Mesodermal cell (in vitro differentiated cells): ENCODE results near the gene GGTLC1. TPM values are rescaled to one million over a fixed set of nuclear protein-coding genes. Genes with fewer than 3 reads are reported as not detected.

Experiments used
- H3K27ac ChIP-seq: 2 replicates; pipeline ENCODE4 v1.7.0; 2013; ENCODE audit warnings: mild to moderate bottlenecking, low read depth, low read length, moderate library complexity; ENCODE audit not compliant: severe bottlenecking
- H3K36me3 ChIP-seq: 2 replicates; pipeline ENCODE4 v1.7.1; 2013; ENCODE audit warnings: mild to moderate bottlenecking, low read length, moderate library complexity; ENCODE audit not compliant: control insufficient read depth, insufficient read depth
- H3K4me1 ChIP-seq: one replicate; pipeline ENCODE4 v1.7.1; 2013; ENCODE audit warnings: mild to moderate bottlenecking, low read length; ENCODE audit not compliant: insufficient read depth, control insufficient read depth, poor library complexity, severe bottlenecking
- H3K4me3 ChIP-seq: 2 replicates; pipeline ENCODE4 v1.7.0; 2013; ENCODE audit warnings: low read length, control low read depth, mild to moderate bottlenecking; ENCODE audit not compliant: insufficient read depth, poor library complexity, severe bottlenecking; ENCODE audit errors: extremely low read depth
- H3K9me3 ChIP-seq: 2 replicates; pipeline ENCODE4 v1.7.1; 2013; ENCODE audit warnings: mild to moderate bottlenecking, low read length, moderate library complexity; ENCODE audit not compliant: control insufficient read depth
- WGBS, 2 experiments: methylation state at CpG; one replicate each; pipeline ENCODE4 v1.1.5; 2013; ENCODE audit warnings: missing lambda C conversion rate in 2 of 2; ENCODE audit not compliant: insufficient coverage in 2 of 2; 5-methylcytosine and 5-hydroxymethylcytosine counted together
- polyA plus RNA-seq, 2 experiments: library from polyadenylated mRNA; stranded (reverse); fragments of 50-300 nt; gene quantifications; one replicate each; pipeline ENCODE4 v1.2.3, GENCODE V29; 2013

Gene GGTLC1
- polyA plus RNA-seq (2013, experiment 1 of 2): not detected
- polyA plus RNA-seq (2013, experiment 2 of 2): not detected

DNA sequence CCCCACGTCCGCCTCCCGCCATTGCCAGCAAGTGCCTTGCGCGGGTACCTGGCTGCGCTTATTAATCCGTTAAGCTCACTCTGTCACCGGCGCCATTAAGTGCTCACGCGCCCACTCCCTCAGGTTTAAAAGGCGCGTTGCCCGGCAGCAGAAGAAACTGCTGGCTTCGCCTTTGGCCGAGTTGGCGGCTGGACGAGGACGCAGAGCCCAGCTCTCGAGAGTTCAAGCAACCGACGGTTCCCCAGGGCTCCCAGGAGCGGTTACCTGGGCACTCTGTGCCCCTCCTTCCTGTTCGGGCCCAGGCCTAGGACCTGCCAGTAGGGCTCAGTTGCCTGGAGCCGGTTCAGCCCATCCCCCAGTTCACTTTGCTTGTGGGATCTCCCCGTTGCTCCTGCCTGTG lies at the start of gene GGTLC1:
Gene GGTLC1 (minus strand): TSS at position 219 of the 400 bp plus-strand sequence. CDS start 2,168 bp downstream, outside the sequence.
- no peak within 1 kb of the TSS for H3K4me3 ChIP-seq
- WGBS, 2 experiments: 90 to 96% methylated on average over 19 to 20 of the region's 26 CpGs

DNA sequence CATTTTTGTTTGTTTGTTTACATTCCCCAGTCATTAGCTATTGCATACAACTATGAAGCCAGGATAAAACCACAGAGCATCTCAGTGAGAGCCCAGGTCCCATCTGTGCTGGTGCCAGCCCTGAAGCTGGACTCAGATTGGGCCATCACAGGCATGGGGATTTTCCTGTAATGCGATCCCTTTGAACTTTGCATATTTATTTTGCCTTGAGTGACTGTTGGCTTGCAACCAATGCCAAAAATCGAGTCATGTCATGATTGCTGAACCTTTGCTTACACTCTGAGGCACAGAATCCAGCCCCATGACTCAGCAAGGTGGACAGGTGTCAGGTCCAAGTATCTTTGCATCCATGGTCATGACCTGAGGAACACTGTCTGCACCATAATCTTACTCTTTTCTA lies 46.2 kb upstream of the GGTLC1 start:
- WGBS, 2 experiments: 81 to 100% methylated on average over 1 to 2 of the region's 2 CpGs
- Histone ChIP-seq H3K9me3 (no peaks in the 10 kb centered on the region), H3K4me1 (no peaks in the 10 kb centered on the region), H3K36me3 (no peaks in the 10 kb centered on the region), H3K4me3 (no peak overlapping the region), H3K27ac (no peak overlapping the region)

More for the DNA sequence above, at the start of gene GGTLC1:
- H3K36me3 ChIP-seq: no peaks in the 10 kb centered on the region
- H3K4me1 ChIP-seq: no peaks in the 10 kb centered on the region
- H3K27ac ChIP-seq: no peak within 1 kb of the TSS
- H3K9me3 ChIP-seq: no peaks in the 10 kb centered on the region

DNA sequence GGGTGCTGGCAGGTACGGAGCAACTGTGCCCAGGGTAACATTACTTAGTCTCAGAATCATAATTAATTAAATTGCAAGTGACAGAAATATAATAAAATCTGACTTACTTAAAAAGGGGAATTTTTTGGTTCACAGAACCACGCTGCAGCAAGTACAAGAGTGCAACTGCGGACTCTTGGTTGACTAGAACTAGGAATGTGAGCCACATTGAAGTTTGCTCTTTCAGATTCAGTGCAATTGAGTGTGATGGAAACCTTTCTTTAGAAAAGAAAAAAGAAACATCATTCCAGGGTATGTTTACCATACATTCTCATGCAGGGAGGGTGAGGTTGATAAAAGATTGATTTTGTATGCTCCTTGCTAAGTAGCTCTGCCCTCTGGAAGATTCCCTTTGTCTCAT lies 45.0 kb upstream of the GGTLC1 start:
- Histone ChIP-seq H3K4me1 (no peaks in the 10 kb centered on the region), H3K4me3 (no peak overlapping the region)
- WGBS, 2 experiments: 100% methylated on average over 1 to 2 of the region's 3 CpGs

DNA sequence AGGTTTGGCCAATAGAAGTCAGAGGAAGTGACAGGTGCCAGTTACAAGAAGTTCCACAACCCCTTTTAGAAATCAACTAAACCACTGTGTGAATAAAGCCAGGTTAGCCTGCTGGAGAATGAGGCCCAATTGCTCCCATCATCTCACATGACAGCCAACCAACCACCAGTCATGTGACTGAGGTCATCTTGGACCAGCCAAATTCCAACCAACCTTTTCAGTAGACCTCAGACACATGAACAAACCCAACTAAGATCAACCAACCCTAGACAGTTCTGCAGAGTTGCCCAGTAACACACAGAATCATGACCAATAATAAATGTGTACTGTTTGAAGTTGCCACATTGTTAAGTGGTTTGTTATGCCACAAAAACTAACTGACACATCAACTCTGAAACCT lies 44.6 kb upstream of the GGTLC1 start:
- Histone ChIP-seq H3K9me3 (no peaks in the 10 kb centered on the region), H3K27ac (no peak overlapping the region)

More for the DNA sequence above, 45.0 kb upstream of the GGTLC1 start:
- Histone ChIP-seq H3K9me3 (no peaks in the 10 kb centered on the region), H3K27ac (no peak overlapping the region), H3K36me3 (no peaks in the 10 kb centered on the region)

DNA sequence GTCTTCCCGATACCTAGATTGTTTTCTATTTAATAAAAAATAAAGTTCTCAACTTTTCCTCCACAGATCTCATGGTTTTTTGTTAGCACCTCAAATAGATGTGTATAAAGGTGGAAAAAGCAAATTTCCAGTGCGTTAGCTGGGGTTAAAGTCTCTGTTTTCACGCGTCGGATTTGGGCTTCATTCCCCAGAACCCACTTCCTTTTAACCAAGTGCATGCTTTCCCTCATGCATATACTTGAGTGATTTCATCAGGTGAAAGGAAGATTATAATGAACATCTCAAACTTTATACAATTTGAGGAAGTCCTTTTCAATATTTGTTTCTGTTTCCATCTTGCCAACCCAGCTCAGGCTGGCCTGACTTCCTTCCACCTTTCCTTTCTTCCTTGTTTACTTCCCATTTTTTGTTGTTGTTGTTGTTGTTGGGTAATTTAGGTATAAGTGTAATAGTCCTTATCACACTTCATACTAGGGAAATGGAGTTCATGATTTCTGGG lies 43.9 kb upstream of the GGTLC1 start:
- no CpG with 5 or more reads among the region's 5 CpGs for WGBS, 2 experiments
- Histone ChIP-seq H3K4me3 (no peak overlapping the region), H3K36me3 (no peaks in the 10 kb centered on the region), H3K27ac (no peak overlapping the region), H3K4me1 (no peaks in the 10 kb centered on the region), H3K9me3 (no peaks in the 10 kb centered on the region)

More for the DNA sequence above, 44.6 kb upstream of the GGTLC1 start:
- Histone ChIP-seq H3K4me3 (no peak overlapping the region), H3K36me3 (no peaks in the 10 kb centered on the region), H3K4me1 (no peaks in the 10 kb centered on the region)

DNA sequence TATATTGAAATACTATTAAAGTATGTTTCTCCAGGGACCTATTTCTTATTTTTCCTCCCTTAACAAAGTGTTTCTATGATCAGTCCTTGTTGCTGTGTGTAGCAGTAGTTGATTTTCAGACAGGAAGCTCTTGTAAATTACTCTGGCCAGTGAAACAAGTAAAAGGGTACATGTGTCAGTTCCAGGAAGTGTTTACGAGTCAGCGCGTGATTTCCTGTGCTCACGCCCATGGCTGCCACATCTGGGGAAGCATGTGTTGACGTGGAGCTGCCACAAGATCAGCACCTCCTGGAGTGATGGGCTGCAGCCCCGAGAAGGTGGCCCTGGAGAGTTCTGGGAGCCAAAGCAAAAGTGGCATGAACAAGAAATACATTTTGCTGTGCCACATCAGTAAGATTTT lies 38.6 kb upstream of the GGTLC1 start:
- no peaks in the 10 kb centered on the region for H3K36me3 ChIP-seq
- no peak overlapping the region for H3K27ac ChIP-seq
- no peaks in the 10 kb centered on the region for H3K4me1 ChIP-seq
- H3K4me3 ChIP-seq: no peak overlapping the region
- H3K9me3 ChIP-seq: no peaks in the 10 kb centered on the region
- 81 to 90% methylated on average over 6 of the region's 6 CpGs for WGBS, 2 experiments

DNA sequence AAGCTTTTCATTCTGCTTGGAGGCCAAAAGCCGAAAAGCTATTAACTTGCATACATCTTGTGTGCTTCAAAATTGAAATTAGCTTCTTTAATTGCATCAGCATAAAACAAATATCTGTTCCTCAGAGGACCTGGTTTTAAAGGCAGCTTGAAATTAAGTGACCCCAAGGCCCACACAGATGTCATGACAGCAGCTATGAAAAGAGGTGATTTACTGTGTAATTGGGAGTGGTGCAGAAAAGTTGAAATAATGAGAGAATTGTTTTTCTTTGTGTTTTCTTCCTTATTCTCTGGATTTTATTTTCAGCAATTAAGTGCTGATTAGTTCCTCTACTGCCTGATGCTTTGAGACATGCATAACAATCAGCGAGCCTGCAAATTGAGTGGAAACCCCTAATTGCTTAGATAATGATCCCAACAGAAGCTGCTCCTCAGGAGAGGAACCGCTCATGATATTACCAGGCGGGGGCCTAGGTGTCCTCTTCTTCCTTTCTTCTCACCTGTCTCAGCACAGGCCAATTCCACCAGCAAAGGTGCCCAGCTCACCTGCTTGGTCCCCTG lies 34.1 kb upstream of the GGTLC1 start:
- H3K36me3 ChIP-seq: no peaks in the 10 kb centered on the region
- 84 to 95% methylated on average over 4 of the region's 4 CpGs for WGBS, 2 experiments
- no peaks in the 10 kb centered on the region for H3K4me1 ChIP-seq
- no peak overlapping the region for H3K4me3 ChIP-seq
- no peak overlapping the region for H3K27ac ChIP-seq
- no peaks in the 10 kb centered on the region for H3K9me3 ChIP-seq

DNA sequence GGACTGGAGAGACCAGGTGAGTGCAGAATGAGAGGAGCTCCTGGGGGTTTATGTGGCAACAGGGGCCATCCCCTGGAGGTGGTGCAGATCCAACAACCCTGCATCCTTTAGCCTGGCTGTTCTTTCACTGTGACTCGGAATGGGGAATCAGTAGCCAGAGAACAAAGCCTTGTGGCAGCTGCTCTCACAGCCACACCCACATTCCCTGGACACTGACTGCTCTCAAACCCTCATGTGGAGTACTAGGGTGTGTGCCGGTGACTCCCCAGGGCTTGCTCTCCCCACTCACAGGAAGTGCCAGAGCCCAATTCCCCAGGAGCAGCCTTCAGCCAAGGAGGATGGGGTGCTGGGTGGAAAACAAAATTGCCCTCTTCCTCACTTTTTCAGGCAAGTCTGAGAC lies 30.2 kb upstream of the GGTLC1 start:
- no CpG with 5 or more reads among the region's 2 CpGs for WGBS, 2 experiments
- no peaks in the 10 kb centered on the region for H3K36me3 ChIP-seq
- no peak overlapping the region for H3K4me3 ChIP-seq

DNA sequence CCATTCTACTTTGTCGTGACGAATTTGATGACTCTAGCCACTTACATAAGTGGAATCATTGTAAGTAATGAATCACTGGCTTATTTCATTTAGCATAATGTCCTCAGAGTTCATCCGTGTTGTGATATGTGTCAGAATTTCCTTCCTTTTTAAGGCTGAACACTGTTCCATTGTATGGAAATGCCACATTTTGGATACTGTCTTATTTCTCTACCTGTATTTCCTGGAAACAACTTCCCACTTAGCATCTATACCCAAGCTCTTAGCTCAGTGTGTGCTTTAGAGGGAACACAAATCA lies 28.8 kb upstream of the GGTLC1 start:
- no peak overlapping the region for H3K27ac ChIP-seq
- H3K9me3 ChIP-seq: no peaks in the 10 kb centered on the region
- no peaks in the 10 kb centered on the region for H3K4me1 ChIP-seq
- WGBS, 2 experiments: no CpG with 5 or more reads among the region's 3 CpGs
- no peak overlapping the region for H3K4me3 ChIP-seq
- H3K36me3 ChIP-seq: no peaks in the 10 kb centered on the region

More for the DNA sequence above, 30.2 kb upstream of the GGTLC1 start:
- no peaks in the 10 kb centered on the region for H3K4me1 ChIP-seq
- no peak overlapping the region for H3K27ac ChIP-seq
- H3K9me3 ChIP-seq: no peaks in the 10 kb centered on the region

DNA sequence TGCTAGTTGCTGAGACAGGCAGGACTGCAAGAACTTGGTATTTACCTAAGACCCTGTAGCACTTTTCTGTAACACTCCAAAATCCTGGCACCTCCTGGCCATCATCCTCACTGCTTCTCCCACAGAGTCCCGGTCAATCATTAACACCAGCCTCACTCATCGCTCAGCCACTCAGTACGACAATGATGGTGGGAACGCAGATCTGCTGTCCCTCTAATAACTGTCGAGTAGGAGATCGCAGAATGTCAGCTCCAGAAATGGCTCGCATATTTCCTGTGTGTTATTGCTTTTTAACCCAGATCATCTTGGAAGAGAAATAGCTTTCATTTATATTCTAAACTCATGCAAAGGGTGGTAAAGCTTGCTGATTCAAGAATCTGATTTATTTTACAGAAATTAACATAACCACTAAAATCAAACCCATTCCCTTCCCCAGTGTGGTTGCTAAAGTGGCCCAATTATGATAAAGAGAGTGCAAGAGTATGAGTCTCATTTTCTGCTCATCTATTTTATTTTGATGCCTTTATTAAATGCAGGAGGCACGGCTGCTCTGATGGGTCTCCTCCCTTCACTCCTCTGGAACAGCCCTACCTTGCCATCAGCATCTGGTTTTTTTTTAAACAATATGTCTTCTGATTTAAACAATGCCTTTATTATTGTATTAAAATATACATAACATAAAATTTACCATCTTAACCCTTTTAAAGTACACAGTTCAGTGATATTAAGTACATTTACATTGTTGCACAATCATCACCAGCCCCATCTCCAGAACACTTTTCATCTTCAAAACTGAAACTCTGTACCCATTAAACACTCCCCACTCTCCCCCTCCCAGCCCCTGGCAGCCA lies 28.3 kb upstream of the GGTLC1 start:
- H3K9me3 ChIP-seq: no peaks in the 10 kb centered on the region
- no peak overlapping the region for H3K4me3 ChIP-seq
- H3K4me1 ChIP-seq: no peaks in the 10 kb centered on the region
- H3K36me3 ChIP-seq: no peaks in the 10 kb centered on the region
- 95 to 96% methylated on average over 5 to 7 of the region's 8 CpGs for WGBS, 2 experiments
- no peak overlapping the region for H3K27ac ChIP-seq

DNA sequence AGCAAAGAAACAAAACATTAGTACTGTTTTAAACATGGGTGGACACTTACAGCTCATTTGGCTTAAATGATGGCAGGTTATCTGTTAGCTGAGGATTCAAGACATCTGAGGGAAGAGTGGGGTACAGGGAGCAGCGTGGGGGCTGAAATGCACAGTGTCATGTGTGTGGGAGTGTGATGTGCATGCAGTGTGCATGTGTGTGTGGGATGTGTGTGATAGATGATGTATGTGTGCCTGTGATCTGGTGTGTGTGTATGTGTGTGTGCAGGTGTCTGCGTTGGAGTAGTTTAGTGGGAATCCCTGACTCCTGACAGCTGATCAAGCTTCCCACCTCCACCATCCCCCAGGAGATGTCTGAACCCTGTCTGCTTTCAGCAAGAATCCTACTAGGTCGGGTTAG lies 25.4 kb upstream of the GGTLC1 start:
- H3K9me3 ChIP-seq: no peaks in the 10 kb centered on the region
- H3K4me3 ChIP-seq: no peak overlapping the region
- 79 to 83% methylated on average over 2 of the region's 3 CpGs for WGBS, 2 experiments
- H3K36me3 ChIP-seq: no peaks in the 10 kb centered on the region
- no peaks in the 10 kb centered on the region for H3K4me1 ChIP-seq
- H3K27ac ChIP-seq: no peak overlapping the region
